GM12878 (cell line): ENCODE measurements around the gene SLC12A2. TPM values are rescaled to one million over a fixed set of nuclear protein-coding genes. Genes with fewer than 3 reads are reported as not detected.

Experiments
- ATAC-seq: fragments of 200-7000 bp; cut with Tn5 transposase; 3 replicates; pipeline ENCODE4 v1.9.1; 2020; ENCODE audit warnings: mild to moderate bottlenecking, moderate library complexity
- BruUV-seq: library from RNA; stranded (reverse); fragments of 400-500 nt; replicated peaks from 2 replicates; lab custom pipeline; 2021; lab: Mats Ljungman, UMichigan
- CTCF ChIA-PET: fragments of 300-600 bp; sonication (Branson Sonifier 250); formaldehyde crosslinking; extraction: SDS; loops from one replicate; lab custom pipeline; 2021; ENCODE audit warnings: inconsistent platforms; lab: Yijun Ruan, JAX
- POLR2A ChIA-PET: fragments of 350-600 bp; formaldehyde crosslinking; extraction: SDS; loops from one replicate; lab custom pipeline; 2021; ENCODE audit warnings: inconsistent platforms; lab: Charles Lee
- RAD21 ChIA-PET: fragments of 300-600 bp; sonication (Branson Sonifier 250); formaldehyde crosslinking; loops from one replicate; lab custom pipeline; 2023; ENCODE audit warnings: antibody characterized with exemption; ENCODE audit not compliant: unreplicated experiment; lab: Charles Lee
- SMC1A ChIA-PET: fragments of 300-600 bp; sonication (Branson Sonifier 250); formaldehyde crosslinking; loops from one replicate; lab custom pipeline; 2023; ENCODE audit not compliant: unreplicated experiment, uncharacterized antibody; lab: Charles Lee
- DNase-seq: peaks from one replicate; pipeline ENCODE4 v3.0.0-alpha.2; 2011; ENCODE audit warnings: low read depth, low spot score
- FAIRE-seq: peaks from 3 replicates; lab custom pipeline; 2011; peaks lifted over from hg19 to GRCh38; lab: Jason Lieb, UNC
- H2AFZ ChIP-seq: 2 replicates; pipeline ENCODE4 v1.6.0; 2011; ENCODE audit warnings: low read depth, low read length, control low read depth; ENCODE audit not compliant: control insufficient read depth
- H3K27ac ChIP-seq: 2 replicates; pipeline ENCODE4 v1.5.1; 2011; ENCODE audit warnings: control low read depth; ENCODE audit not compliant: control insufficient read depth, insufficient read depth
- H3K27me3 ChIP-seq, 2 experiments: replicated peaks in 1 of 2; 2 replicates each; pipeline versions ENCODE4 v1.6.0 to v1.6.1; 2011; ENCODE audit warnings: low read length in 1 of 2; ENCODE audit not compliant: control insufficient read depth in 2 of 2, insufficient read depth in 2 of 2
- H3K36me3 ChIP-seq, 2 experiments: 2 replicates each; pipeline ENCODE4 v1.5.1; 2011; ENCODE audit warnings: low read length in 1 of 2; ENCODE audit not compliant: control insufficient read depth in 2 of 2, insufficient read depth in 2 of 2
- H3K4me1 ChIP-seq: 2 replicates; pipeline ENCODE4 v1.6.1; 2011; ENCODE audit warnings: mild to moderate bottlenecking, low read length, moderate library complexity, mixed read lengths; ENCODE audit not compliant: control insufficient read depth, insufficient read depth
- H3K4me2 ChIP-seq: 2 replicates; pipeline ENCODE4 v1.6.0; 2011; ENCODE audit warnings: control low read depth; ENCODE audit not compliant: control insufficient read depth, insufficient read depth
- H3K4me3 ChIP-seq: fragments of 200-600 bp; sonication (generic); 2 replicates; pipeline ENCODE4 v1.5.1; 2016
- H3K79me2 ChIP-seq: 2 replicates; pipeline ENCODE4 v1.6.0; 2011; ENCODE audit warnings: low read length; ENCODE audit not compliant: control insufficient read depth, insufficient read depth
- H3K9ac ChIP-seq: 2 replicates; pipeline ENCODE4 v1.8.0; 2011; ENCODE audit warnings: low read length, control low read depth, mixed read lengths; ENCODE audit not compliant: control insufficient read depth, insufficient read depth
- H3K9me3 ChIP-seq: replicated peaks from 3 replicates; pipeline ENCODE4 v1.5.1; 2011; ENCODE audit warnings: mild to moderate bottlenecking, low read length; ENCODE audit not compliant: control insufficient read depth, insufficient read depth
- H4K20me1 ChIP-seq: 2 replicates; pipeline ENCODE4 v1.6.0; 2011; ENCODE audit not compliant: control insufficient read depth, insufficient read depth
- CBX3 ChIP-seq: fragments of 200-600 bp; sonication (generic); IDR thresholded peaks from 2 replicates; pipeline ENCODE4 v1.6.1; 2016; ENCODE audit warnings: low read depth, borderline replicate concordance
- CREM ChIP-seq: IDR thresholded peaks from 2 replicates; pipeline ENCODE4 v1.6.1; 2014; ENCODE audit warnings: antibody characterized with exemption, low read depth
- EP300 ChIP-seq, 2 experiments: fragments of 150-350 bp in 1 of 2; IDR thresholded peaks; 2 replicates each; pipeline ENCODE4 v1.6.1; 2011 to 2012; ENCODE audit warnings: low read depth in 2 of 2, low read length in 2 of 2, borderline replicate concordance in 1 of 2, improper control_type of control experiment in 1 of 2, inconsistent platforms in 1 of 2; ENCODE audit not compliant: control insufficient read depth in 1 of 2
- JUNB ChIP-seq: IDR thresholded peaks from 2 replicates; pipeline ENCODE4 v1.6.1; 2016; ENCODE audit warnings: antibody characterized with exemption, mild to moderate bottlenecking
- MEF2A ChIP-seq: IDR thresholded peaks from 2 replicates; pipeline ENCODE4 v1.6.1; 2011; ENCODE audit warnings: low read depth, mild to moderate bottlenecking, low read length, moderate library complexity; ENCODE audit not compliant: insufficient read depth
- MEF2B ChIP-seq: fragments of 450-650 bp; IDR thresholded peaks from 2 replicates; pipeline ENCODE4 v1.6.1; 2018; ENCODE audit warnings: mild to moderate bottlenecking, moderate library complexity; ENCODE audit not compliant: partially characterized antibody, poor library complexity, severe bottlenecking
- NFYB ChIP-seq: IDR thresholded peaks from 2 replicates; pipeline ENCODE4 v1.6.1; 2011; ENCODE audit warnings: low read depth, mild to moderate bottlenecking, low read length, improper control_type of control experiment, moderate library complexity; ENCODE audit not compliant: insufficient read depth
- NR2C1 ChIP-seq: fragments of 450-650 bp; IDR thresholded peaks from 2 replicates; pipeline ENCODE4 v1.6.1; 2017; ENCODE audit warnings: antibody characterized with exemption, mild to moderate bottlenecking, moderate library complexity
- RCOR1 ChIP-seq: conservative IDR thresholded peaks from 2 replicates; pipeline ENCODE4 v1.6.1; 2012; ENCODE audit warnings: low read depth, low read length, improper control_type of control experiment
- RELA ChIP-seq: fragments of 450-650 bp; IDR thresholded peaks from 2 replicates; pipeline ENCODE4 v1.8.0; 2014; ENCODE audit warnings: borderline replicate concordance; ENCODE audit not compliant: partially characterized antibody
- RFX5 ChIP-seq: IDR thresholded peaks from 2 replicates; pipeline ENCODE4 v1.6.1; 2011; ENCODE audit warnings: low read depth, low read length, improper control_type of control experiment
- SIN3A ChIP-seq: IDR thresholded peaks from 2 replicates; pipeline ENCODE4 v1.6.1; 2012; ENCODE audit warnings: low read depth, low read length, improper control_type of control experiment
- SPI1 ChIP-seq: IDR thresholded peaks from 2 replicates; pipeline ENCODE4 v1.6.1; 2011; ENCODE audit warnings: low read depth, mild to moderate bottlenecking, low read length, moderate library complexity, borderline replicate concordance; ENCODE audit not compliant: insufficient read depth
- YBX1 ChIP-seq: fragments of 450-650 bp; IDR thresholded peaks from 2 replicates; pipeline ENCODE4 v1.6.1; 2016; ENCODE audit warnings: antibody characterized with exemption
- ZSCAN29 ChIP-seq: fragments of 450-650 bp; IDR thresholded peaks from 2 replicates; pipeline ENCODE4 v1.6.1; 2017; ENCODE audit warnings: mild to moderate bottlenecking, moderate library complexity
- in situ Hi-C: fragments of 300-500 bp; cut with MboI; formaldehyde crosslinking; loops from 9 replicates; pipeline ENCODE4 v1.14.3; 2018; ENCODE audit warnings: mixed read lengths
- intact Hi-C: fragments of 100-400 bp; cut with micrococcal nuclease; formaldehyde crosslinking; loops from one replicate; pipeline ENCODE4 v1.14.2; 2022; ENCODE audit not compliant: unreplicated experiment
- polyA plus RNA-seq, 11 experiments: library from polyadenylated mRNA; depleted of rRNA in 4 of 11; unstranded in 6 of 11; stranded (reverse) in 5 of 11; fragments of >200 nt; fragmentation: Nextera tagmentation in 4 of 11; fragmentation: Illumina TruSeq in 1 of 11; extraction: Ambion mirVana in 4 of 11; extraction: Trizol in 1 of 11; gene quantifications; 1 replicate in 1 of 11; 2 replicates in 10 of 11; pipeline versions ENCODE4 v1.2.1 to v1.2.3, GENCODE V29; 2011 to 2016; ENCODE audit warnings: inconsistent platforms in 2 of 11, missing spikeins in 2 of 11, low read depth in 1 of 11
- total RNA-seq, 4 experiments: library from RNA; depleted of rRNA in 3 of 4; stranded (reverse); fragments of >200 nt in 3 of 4; fragmentation: Illumina TruSeq in 1 of 4; extraction: Trizol in 1 of 4; gene quantifications; 2 replicates each; pipeline versions ENCODE4 v1.2.1 to v1.2.3, GENCODE V29; 2013 to 2021
- TF ChIP-seq, protein P1 (sequence below): fragments of 450-650 bp; conservative IDR thresholded peaks from 2 replicates; pipeline ENCODE4 v1.6.1; 2017; ENCODE audit warnings: mild to moderate bottlenecking, moderate library complexity
- TF ChIP-seq, protein P2 (sequence below): fragments of 450-650 bp; IDR thresholded peaks from 2 replicates; pipeline ENCODE4 v1.6.1; 2016; ENCODE audit warnings: mild to moderate bottlenecking
- TF ChIP-seq, protein P3 (sequence below): fragments of 450-650 bp; IDR thresholded peaks from 2 replicates; pipeline ENCODE4 v1.6.1; 2017; ENCODE audit warnings: mild to moderate bottlenecking, moderate library complexity

SLC12A2 gene
- total and polyA plus RNA-seq, 10 of the 15 experiments (the other 5 are each of a cell fraction or from before 2014, with no cell fraction given), result 5.1 to 21.8 (median 10.5) TPM

DNA sequence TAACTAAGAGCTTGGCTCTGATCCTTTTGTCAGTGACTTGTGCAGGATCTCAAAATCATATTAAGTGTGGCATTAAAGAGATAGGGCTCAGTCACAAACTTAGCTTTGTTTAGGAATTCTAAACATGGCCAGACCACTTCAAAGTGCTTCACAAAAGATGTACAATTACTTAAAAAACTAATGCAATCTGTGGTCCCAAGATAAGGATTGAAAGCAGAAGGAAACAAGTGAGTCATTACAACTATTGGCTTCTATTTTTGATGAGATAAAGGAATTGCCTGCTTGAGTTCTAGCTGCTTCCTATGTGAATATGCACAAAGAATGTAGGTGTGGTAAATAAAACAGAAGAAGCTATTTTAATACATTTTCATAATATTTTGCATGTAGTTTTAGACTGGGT is 44.9 kb upstream of the SLC12A2 start:
- H3K79me2 ChIP-seq, result no peaks in the 10 kb centered on the region
- BruUV-seq, result no TSS peak
- H3K4me3 ChIP-seq, result no peak overlapping the region
- FAIRE-seq, result no peak
- no peak overlapping the region for H3K4me2 ChIP-seq
- H3K9me3 ChIP-seq, result no peaks in the 10 kb centered on the region; the same call in 2 of the 3 replicates
- H3K9ac ChIP-seq, result no peak overlapping the region
- no peaks in the 10 kb centered on the region for H4K20me1 ChIP-seq
- H3K36me3 ChIP-seq, result no peaks in the 10 kb centered on the region
- H3K27me3 ChIP-seq, result no peaks in the 10 kb centered on the region
- POLR2A ChIA-PET, result no interaction called here
- RAD21 ChIA-PET, result no interaction called here
- CTCF ChIA-PET, result no interaction called here
- no peak overlapping the region for H2AFZ ChIP-seq
- TF ChIP-seq NR2C1 (no peak), SPI1 (no peak), ZSCAN29 (no peak), RFX5 (no peak), RCOR1 (no peak), RELA (no peak), SIN3A (no peak), YBX1 (no peak), MEF2A (no peak), CBX3 (no peak), EP300 (IDR thresholded peaks at IDR 0.05; ENCODE audit: borderline replicate concordance in 1 of 2, control insufficient read depth in 1 of 2, low read depth in 2 of 2, low read length in 2 of 2) (no peak), NFYB (no peak), CREM (no peak), MEF2B (no peak), JUNB (no peak)
- TF ChIP-seq, protein P1, sequence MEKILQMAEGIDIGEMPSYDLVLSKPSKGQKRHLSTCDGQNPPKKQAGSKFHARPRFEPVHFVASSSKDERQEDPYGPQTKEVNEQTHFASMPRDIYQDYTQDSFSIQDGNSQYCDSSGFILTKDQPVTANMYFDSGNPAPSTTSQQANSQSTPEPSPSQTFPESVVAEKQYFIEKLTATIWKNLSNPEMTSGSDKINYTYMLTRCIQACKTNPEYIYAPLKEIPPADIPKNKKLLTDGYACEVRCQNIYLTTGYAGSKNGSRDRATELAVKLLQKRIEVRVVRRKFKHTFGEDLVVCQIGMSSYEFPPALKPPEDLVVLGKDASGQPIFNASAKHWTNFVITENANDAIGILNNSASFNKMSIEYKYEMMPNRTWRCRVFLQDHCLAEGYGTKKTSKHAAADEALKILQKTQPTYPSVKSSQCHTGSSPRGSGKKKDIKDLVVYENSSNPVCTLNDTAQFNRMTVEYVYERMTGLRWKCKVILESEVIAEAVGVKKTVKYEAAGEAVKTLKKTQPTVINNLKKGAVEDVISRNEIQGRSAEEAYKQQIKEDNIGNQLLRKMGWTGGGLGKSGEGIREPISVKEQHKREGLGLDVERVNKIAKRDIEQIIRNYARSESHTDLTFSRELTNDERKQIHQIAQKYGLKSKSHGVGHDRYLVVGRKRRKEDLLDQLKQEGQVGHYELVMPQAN, result no peak
- TF ChIP-seq, protein P2, sequence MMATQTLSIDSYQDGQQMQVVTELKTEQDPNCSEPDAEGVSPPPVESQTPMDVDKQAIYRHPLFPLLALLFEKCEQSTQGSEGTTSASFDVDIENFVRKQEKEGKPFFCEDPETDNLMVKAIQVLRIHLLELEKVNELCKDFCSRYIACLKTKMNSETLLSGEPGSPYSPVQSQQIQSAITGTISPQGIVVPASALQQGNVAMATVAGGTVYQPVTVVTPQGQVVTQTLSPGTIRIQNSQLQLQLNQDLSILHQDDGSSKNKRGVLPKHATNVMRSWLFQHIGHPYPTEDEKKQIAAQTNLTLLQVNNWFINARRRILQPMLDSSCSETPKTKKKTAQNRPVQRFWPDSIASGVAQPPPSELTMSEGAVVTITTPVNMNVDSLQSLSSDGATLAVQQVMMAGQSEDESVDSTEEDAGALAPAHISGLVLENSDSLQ, result no peak
- TF ChIP-seq, protein P3, sequence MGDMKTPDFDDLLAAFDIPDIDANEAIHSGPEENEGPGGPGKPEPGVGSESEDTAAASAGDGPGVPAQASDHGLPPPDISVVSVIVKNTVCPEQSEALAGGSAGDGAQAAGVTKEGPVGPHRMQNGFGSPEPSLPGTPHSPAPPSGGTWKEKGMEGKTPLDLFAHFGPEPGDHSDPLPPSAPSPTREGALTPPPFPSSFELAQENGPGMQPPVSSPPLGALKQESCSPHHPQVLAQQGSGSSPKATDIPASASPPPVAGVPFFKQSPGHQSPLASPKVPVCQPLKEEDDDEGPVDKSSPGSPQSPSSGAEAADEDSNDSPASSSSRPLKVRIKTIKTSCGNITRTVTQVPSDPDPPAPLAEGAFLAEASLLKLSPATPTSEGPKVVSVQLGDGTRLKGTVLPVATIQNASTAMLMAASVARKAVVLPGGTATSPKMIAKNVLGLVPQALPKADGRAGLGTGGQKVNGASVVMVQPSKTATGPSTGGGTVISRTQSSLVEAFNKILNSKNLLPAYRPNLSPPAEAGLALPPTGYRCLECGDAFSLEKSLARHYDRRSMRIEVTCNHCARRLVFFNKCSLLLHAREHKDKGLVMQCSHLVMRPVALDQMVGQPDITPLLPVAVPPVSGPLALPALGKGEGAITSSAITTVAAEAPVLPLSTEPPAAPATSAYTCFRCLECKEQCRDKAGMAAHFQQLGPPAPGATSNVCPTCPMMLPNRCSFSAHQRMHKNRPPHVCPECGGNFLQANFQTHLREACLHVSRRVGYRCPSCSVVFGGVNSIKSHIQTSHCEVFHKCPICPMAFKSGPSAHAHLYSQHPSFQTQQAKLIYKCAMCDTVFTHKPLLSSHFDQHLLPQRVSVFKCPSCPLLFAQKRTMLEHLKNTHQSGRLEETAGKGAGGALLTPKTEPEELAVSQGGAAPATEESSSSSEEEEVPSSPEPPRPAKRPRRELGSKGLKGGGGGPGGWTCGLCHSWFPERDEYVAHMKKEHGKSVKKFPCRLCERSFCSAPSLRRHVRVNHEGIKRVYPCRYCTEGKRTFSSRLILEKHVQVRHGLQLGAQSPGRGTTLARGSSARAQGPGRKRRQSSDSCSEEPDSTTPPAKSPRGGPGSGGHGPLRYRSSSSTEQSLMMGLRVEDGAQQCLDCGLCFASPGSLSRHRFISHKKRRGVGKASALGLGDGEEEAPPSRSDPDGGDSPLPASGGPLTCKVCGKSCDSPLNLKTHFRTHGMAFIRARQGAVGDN, result no peak
- TF ChIP-seq, all 136 proteins: peak for 0
- Histone ChIP-seq H3K27ac (no peak overlapping the region), H3K4me1 (no peaks in the 10 kb centered on the region)
- SMC1A ChIA-PET, result interaction anchor here (0.8 to 0.9 kb wide), 2 partner anchors 30 to 39 kb away, joined by 3 read pairs; no protein-coding TSS in a partner anchor
- no peak for DNase-seq
- no peak for ATAC-seq
- intact Hi-C loops (no loop called here), in situ Hi-C loops (no loop called here)
